WTC11 (cell line): ENCODE data around the gene DYNC1LI2.

Experiments used
- CTCF ChIP-seq: fragments of 200-600 bp; IDR thresholded peaks from 2 replicates; pipeline ENCODE4 v1.8.0; 2022; ENCODE audit warnings: antibody characterized with exemption
- ETV6 ChIP-seq: sonication (generic); formaldehyde crosslinking; IDR thresholded peaks from 2 replicates; pipeline ENCODE4 v1.8.1; 2022; ENCODE audit warnings: mild to moderate bottlenecking, missing genetic modification reagents
- FOXJ3 ChIP-seq: sonication (generic); formaldehyde crosslinking; IDR thresholded peaks from 2 replicates; pipeline ENCODE4 v1.9.0; 2021; ENCODE audit warnings: missing genetic modification reagents, mild to moderate bottlenecking, borderline replicate concordance
- JUN ChIP-seq: sonication (generic); formaldehyde crosslinking; IDR thresholded peaks from 2 replicates; pipeline ENCODE4 v1.8.0; 2023; ENCODE audit warnings: mild to moderate bottlenecking, missing genetic modification reagents
- MAX ChIP-seq: sonication (generic); formaldehyde crosslinking; IDR thresholded peaks from 2 replicates; pipeline ENCODE4 v1.8.0; 2022; ENCODE audit warnings: mild to moderate bottlenecking, missing genetic modification reagents
- MLX ChIP-seq: sonication (generic); formaldehyde crosslinking; IDR thresholded peaks from 2 replicates; pipeline ENCODE4 v1.8.1; 2023; ENCODE audit warnings: mild to moderate bottlenecking, missing genetic modification reagents, moderate library complexity
- NR1H2 ChIP-seq: sonication (generic); formaldehyde crosslinking; IDR thresholded peaks from 2 replicates; pipeline ENCODE4 v1.9.0; 2021; ENCODE audit warnings: mild to moderate bottlenecking, moderate library complexity, missing genetic modification reagents
- PREB ChIP-seq: sonication (generic); formaldehyde crosslinking; IDR thresholded peaks from 2 replicates; pipeline ENCODE4 v1.8.1; 2022; ENCODE audit warnings: mild to moderate bottlenecking, missing genetic modification reagents, moderate library complexity, borderline replicate concordance
- SMAD3 ChIP-seq: sonication (generic); formaldehyde crosslinking; IDR thresholded peaks from 2 replicates; pipeline ENCODE4 v1.8.0; 2022; ENCODE audit warnings: missing genetic modification reagents, mild to moderate bottlenecking, borderline replicate concordance
- SP1 ChIP-seq: sonication (generic); formaldehyde crosslinking; conservative IDR thresholded peaks from 2 replicates; pipeline ENCODE4 v1.8.1; 2022; ENCODE audit warnings: missing genetic modification reagents
- TEAD4 ChIP-seq: sonication (generic); formaldehyde crosslinking; IDR thresholded peaks from 2 replicates; pipeline ENCODE4 v1.8.0; 2022; ENCODE audit warnings: mild to moderate bottlenecking, missing genetic modification reagents
- TF ChIP-seq, protein P1 (sequence below): sonication (generic); formaldehyde crosslinking; IDR thresholded peaks from 2 replicates; pipeline ENCODE4 v1.8.1; 2022; ENCODE audit warnings: low read depth, missing genetic modification reagents, borderline replicate concordance
- TF ChIP-seq, protein P2 (sequence below): sonication (generic); formaldehyde crosslinking; IDR thresholded peaks from 2 replicates; pipeline ENCODE4 v1.8.1; 2023; ENCODE audit warnings: mild to moderate bottlenecking, missing genetic modification reagents, moderate library complexity
- TF ChIP-seq, protein P3 (sequence below): fragments of 250-450 bp; sonication (Bioruptor Pico); IDR thresholded peaks from 2 replicates; pipeline ENCODE4 v1.9.0; 2021; ENCODE audit warnings: mild to moderate bottlenecking

DNA sequence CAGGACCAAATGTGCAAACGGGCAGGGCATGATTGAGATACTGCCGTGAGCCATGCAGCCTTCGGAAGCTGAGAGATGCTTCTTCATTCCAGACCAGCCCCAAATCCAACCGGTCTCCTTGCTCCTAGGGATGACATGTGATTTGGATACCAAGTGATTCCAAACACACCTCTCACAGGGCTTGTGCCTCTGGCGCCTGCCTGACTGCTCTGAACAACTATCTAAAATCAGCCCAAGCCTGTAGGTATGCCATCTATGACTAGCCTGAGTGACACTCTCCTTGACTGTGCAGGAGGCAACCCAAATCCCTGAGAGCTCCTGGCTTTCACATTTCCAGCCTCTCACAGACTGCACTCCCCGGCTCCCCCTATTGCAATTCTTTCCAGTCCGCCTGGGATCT is 20.3 kb downstream of the DYNC1LI2 start:
- TF ChIP-seq CTCF, result no peak
- TF ChIP-seq, protein P1, sequence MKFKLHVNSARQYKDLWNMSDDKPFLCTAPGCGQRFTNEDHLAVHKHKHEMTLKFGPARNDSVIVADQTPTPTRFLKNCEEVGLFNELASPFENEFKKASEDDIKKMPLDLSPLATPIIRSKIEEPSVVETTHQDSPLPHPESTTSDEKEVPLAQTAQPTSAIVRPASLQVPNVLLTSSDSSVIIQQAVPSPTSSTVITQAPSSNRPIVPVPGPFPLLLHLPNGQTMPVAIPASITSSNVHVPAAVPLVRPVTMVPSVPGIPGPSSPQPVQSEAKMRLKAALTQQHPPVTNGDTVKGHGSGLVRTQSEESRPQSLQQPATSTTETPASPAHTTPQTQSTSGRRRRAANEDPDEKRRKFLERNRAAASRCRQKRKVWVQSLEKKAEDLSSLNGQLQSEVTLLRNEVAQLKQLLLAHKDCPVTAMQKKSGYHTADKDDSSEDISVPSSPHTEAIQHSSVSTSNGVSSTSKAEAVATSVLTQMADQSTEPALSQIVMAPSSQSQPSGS (CRISPR knock-in tag), result no peak
- TF ChIP-seq, protein P2, sequence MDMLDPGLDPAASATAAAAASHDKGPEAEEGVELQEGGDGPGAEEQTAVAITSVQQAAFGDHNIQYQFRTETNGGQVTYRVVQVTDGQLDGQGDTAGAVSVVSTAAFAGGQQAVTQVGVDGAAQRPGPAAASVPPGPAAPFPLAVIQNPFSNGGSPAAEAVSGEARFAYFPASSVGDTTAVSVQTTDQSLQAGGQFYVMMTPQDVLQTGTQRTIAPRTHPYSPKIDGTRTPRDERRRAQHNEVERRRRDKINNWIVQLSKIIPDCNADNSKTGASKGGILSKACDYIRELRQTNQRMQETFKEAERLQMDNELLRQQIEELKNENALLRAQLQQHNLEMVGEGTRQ (CRISPR knock-in tag), result no peak
- TF ChIP-seq NR1H2 (CRISPR knock-in tag), result no peak
- TF ChIP-seq FOXJ3, result no peak
- TF ChIP-seq PREB (CRISPR knock-in tag), result no peak
- no peak for TF ChIP-seq MLX
- TF ChIP-seq SMAD3 (CRISPR knock-in tag), result no peak
- no peak for TF ChIP-seq ETV6 (CRISPR knock-in tag)
- no peak for TF ChIP-seq MAX
- TF ChIP-seq TEAD4 (CRISPR knock-in tag), result no peak
- no peak for TF ChIP-seq SP1 (CRISPR knock-in tag)
- TF ChIP-seq JUN (CRISPR knock-in tag), result no peak
- TF ChIP-seq, protein P3, sequence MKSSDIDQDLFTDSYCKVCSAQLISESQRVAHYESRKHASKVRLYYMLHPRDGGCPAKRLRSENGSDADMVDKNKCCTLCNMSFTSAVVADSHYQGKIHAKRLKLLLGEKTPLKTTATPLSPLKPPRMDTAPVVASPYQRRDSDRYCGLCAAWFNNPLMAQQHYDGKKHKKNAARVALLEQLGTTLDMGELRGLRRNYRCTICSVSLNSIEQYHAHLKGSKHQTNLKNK (CRISPR knock-in tag), result no peak
